Fibroblast of skin of right biceps (primary cell): ENCODE results near the gene TTC34.
"Not testable (repeated sequence)": the region's sequence is repeated elsewhere in the genome, so short reads cannot be mapped to it uniquely, and the experiment has no call there.

Source experiments
- DNase-seq: peaks from one replicate; pipeline ENCODE4 v3.0.0-alpha.2; 2013

TTC34 gene

DNA sequence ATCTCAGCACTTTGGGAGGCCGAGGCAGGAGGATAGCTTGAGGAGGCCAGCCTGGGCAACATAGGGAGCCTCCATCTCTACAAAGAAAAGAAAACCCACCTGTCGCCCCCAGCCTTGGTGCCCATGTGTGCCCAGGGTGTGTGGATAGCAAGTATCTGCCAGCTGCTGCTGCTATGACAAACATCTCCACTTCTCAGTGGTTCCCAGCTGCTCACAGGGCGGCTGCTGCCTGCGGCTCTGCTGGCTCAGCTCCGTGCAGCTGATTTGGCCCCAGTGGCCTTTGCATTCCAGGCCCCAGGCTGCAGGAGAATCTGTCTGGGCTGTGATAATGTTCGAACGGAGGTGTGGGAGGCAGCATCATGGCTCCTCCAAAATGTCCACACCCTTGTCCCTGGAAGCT is 10.6 kb upstream of the TTC34 start:
- DNase-seq: no peak

DNA sequence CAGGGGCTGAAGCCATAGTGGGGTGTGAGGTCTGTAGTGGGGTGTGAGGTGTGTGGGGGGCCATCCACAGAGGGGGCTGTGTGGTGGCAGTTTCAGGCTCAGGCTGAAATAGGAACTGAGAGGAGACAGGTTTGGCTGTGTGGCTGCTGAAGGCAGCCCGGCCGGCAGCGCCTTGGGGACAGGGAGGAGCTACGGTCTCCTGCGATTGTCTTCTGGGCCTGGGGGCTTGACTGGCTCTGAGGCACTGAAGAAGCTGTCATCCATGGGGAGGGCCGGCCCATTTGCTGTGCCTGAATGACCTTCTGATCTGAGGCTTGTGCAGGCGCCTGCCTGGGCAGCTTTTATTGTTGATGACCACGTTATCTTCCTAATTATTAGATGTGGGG is 10.0 kb upstream of the TTC34 start:
- DNase-seq: no peak

DNA sequence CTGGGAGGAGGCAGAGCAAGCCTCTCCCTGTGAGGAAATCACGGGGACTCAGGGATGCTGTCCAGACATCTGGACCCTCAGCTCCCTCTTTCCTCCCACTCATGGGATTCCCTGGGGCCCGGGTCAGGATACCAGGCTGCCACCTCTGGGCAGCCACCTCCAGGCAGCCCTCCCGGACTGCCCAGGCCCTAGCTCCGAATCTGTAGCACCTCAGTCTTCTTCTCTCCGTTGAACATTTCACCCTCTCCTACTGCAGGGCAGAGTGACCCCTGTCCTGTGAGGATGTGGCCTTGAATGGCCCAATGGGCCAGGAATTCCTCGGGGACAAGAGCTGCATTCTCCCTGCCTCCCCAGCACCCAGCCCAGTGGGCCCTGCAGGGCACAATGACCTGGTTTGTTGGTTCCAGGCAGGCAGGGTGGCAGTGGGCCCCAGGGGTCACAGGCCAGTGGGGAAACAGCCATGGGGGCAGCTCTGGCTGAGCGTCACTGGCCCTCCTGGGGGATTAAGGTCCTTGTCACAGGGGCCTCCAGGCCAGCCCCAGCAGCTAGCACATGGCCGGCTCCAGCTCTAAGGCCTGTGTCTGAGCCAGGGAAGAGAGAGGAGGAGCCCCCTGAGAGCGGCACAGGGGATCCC is 9.5 kb upstream of the TTC34 start:
- no peak for DNase-seq

DNA sequence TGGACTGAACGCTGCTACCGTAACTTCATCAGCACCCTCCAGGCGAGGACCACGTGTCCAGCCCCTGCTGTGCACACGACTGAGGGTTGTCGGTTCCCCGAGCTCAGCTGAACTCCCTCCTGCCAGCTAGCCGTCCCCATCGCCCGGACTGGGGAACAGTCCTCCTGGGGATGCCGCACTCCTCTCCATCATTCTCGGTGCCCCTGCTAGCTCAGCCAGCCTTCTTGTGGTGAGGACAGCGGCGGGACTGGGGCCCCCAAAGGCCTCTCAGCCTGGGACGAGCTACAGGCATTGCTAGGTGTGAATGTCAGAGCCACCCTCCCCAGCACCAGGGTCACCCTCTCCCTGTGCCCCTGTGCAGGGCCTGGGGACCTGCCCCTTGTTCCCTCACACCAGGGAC is 8.8 kb upstream of the TTC34 start:
- no peak for DNase-seq

DNA sequence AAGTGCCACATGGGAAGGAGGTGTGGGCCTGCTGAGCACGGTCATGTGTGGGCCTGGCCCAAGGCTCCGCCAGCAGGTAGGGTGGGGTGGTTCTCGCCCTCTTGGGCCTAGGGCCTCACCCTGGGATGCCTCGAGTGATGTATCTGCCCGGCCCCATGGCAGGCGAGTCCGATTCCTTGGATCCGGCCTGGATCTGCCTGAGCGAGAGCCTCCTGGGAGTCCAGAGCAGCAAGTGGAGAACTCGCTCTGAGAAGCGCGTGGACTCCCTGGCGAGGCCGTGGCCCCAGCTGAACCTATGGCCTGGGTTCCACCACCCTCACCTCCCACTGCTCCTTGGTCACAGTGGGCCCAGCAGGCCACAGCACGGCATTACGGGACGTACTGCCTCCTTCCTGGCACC is 8.2 kb upstream of the TTC34 start:
- no peak for DNase-seq

DNA sequence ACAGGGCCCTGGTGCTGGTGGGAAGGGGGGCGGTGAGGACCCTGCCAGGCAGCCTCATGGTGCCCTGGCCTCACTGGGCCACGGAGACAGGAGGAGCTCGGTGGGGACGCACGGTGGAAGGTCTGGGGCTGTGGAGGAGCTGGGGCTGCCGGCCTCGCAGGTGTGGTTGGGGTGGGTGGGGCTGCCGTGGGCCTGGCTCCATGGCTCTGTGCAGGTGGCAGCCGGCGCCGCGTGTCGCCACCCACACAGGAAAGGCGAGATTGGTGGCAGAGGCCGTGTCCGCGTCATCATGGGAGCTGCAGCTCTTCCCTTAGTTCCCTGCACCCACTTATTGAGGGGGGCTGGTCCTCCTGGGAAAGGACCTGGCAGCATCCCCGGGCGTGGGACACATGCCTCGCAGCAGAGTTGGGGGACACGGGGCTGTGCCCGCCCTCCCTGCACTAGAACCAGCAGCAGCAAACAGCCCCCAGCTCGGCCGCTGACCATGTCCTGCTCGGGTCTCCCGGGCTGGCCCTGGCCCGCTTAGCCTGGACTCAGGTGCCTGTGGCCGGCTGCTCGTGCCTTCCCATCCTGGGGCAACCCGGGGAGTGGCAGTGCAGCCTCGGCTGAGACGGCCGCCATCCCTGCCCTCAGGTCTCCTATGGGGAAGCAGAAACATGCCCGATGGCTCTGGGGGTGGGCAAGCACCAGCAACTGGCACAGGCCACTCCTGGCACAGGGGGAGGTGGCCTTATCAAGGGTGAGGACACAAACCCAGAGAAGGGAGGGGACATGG is 7.5 kb upstream of the TTC34 start:
- DNase-seq: no peak

DNA sequence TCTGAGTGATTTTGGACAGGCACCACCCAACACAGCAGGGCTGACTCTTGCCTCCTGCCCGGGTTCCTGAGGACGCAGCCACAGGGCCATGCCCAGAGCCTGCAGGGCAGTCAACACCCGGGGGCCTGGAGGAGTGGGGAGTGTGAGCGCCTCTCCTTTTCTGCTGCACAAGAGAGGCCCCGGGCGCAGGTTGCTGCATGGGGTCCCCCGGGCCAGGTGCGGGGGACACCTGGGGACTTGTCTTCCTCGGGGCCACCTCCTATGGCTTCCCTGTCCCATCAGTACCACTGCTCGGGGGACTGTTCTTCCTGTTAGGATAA is 6.9 kb upstream of the TTC34 start:
- DNase-seq: no peak

DNA sequence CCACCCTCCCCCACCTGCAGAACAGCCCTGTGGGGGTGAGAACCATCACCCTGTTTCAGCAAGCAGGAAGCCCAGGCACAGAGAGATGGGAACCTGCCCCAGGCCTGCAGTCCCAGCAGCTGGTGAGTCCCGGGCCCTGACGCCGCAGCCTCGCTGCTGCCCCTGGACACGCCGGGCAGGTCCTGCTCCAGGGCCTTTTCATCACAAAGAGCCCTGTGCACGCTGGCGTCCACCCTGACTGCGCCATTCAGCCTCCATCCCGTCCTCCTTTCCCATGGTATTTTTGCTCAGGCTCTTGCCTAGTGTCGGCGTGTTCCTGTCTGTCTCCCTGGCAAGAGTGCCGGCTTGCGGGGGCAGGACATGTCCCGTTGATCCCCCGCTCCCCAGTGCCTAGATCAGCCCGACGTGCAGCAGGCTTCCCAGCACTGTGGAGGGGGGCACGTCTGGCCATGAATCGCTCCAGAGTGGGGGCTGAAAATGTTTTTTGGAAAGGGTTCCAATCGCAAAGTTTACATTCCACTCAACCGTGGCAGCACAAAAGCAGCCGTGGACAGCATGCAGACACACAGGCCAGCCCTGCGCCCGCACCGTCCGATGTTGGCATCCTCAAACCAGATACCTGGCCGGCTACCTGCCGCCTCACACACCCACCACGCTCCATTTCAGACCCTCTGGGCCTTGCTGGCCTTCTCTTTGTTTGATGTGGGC is 6.3 kb upstream of the TTC34 start:
- DNase-seq: no peak

DNA sequence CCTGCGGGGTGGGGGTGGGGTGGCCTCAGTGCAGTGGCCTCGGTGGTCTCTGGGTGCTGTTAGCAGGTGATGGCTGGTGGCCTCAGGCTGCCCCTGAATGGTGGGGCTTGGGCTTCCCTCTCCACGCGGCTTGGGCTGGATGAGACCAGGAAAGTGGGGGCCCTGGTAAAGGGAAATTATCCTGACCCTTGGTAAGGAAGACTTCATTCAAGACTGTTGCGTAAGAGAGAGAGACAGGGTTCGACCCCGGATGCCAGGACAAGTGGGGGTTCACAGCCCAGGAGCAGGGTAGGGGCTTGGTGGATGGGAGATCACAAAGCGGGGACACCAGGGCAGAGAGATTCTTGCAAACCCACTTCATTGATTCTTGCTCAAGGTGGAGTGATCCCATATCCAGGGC is 5.5 kb upstream of the TTC34 start:
- DNase-seq: no peak

DNA sequence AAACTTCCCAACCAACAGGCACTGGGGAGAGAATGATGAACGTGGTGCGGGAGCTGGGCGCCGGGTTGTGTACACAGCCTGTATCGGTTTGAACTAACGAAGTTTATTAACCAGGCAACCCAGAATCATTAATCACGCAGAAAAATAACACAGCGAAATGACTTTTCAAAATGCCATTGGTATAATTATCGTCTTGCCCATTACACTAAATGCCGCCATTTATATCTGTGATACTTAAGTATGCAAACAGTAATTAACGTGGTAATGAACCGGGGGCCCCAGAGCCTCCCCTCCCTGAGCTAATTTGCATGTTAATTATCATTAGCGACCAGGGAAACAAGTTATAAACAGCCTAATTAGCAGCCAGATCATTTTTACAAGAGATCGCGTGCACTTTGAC is 5.1 kb upstream of the TTC34 start:
- DNase-seq: no peak

DNA sequence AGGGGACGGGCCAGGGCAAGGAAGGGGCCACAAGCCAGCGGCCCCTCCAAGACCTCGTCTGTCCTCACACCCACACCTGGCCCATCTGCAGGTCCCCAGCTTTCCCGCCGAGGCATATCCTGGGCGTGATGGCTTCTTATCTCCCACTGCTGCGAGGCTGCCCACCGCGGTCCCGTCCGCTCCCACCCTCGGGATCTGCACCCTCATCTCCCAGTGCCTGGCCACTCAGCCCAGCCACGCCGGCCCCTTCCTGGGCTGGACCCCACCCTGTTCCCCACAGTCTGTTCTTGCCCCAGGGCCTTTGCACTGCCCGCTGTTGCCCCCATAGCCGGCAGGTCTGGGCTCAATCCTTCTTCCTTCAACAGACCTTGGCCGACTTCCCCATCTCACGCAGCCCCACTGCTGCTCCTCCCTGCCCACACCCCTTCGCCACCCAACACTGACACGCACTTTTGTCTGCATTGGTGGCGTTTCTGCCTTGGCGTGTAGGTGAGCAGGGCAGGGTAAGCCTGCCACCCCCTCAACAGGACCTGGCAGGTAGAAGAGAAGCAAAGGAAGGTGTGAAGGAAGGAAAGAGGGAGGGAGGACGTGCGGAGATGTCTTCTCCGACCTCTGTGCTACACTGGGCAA is 4.4 kb upstream of the TTC34 start:
- DNase-seq: no peak

DNA sequence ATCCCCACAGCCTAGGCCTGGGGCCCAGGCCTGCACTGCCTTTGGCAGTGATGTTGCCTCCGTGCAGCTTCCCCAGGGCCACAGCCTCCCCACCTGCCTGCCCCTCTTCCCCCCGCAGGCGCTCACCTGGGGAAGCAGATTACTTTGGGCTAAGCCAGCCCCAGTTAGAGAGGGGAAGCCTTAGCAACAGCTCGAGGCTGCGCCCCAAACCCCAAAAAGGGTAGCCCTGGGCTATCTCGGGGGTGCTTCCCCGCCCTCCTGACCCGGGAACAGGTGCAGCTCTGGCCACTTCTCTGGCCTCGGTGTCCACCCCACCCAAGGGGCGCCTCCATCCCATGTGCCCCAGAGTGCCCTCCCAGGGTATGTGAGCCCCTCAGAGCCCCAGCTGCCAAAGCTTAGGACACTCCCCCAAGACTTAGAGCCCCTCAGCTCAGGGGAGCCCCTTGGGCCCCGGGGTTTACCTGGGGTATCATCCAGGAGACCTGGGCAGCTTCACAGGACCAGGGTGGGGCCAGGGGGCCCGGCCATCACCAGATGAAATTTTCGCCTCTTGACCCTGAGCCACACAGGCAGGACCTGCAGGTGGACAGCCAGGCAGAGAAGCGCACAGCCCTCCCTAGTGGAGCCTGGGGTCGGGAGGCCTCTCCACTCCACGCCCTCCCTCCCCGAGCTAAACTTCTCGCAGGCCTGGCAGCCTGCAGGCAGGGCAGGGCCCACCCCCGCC is 3.3 kb upstream of the TTC34 start:
- DNase-seq: no peak

DNA sequence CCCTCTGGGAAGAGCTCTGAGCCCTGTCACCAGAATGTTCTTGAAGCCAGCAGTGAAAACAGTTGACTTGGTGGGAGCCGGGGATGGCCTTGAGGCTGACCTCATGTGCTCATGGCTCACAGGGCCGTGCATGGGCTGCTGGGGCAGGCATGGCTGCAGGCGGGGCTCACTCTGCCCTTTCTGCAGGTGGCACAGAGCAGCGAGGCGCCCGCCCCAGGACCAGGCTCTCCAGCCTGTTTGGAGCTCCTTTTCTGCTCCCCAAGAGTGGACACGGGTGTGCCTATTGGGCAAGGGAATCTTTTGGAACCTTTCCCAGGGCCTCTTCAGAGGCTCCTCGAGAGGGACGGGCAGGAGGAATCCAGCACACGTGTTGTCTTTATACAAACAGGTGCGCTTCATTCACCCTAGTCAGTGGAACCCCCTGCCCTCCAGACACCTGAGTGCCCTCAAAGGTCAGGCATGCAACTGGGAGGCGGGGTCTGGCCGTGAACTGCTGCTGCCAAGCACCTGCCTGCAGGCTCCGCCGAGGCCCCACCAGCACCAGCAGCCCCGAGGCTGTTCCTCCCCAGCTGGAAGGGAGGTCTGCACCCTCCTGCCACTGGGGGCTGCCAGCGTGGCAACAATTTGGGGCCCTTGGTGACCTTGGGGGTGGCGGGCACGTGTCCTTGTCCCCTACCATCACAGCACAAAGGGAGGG is 2.6 kb upstream of the TTC34 start:
- DNase-seq: no peak

DNA sequence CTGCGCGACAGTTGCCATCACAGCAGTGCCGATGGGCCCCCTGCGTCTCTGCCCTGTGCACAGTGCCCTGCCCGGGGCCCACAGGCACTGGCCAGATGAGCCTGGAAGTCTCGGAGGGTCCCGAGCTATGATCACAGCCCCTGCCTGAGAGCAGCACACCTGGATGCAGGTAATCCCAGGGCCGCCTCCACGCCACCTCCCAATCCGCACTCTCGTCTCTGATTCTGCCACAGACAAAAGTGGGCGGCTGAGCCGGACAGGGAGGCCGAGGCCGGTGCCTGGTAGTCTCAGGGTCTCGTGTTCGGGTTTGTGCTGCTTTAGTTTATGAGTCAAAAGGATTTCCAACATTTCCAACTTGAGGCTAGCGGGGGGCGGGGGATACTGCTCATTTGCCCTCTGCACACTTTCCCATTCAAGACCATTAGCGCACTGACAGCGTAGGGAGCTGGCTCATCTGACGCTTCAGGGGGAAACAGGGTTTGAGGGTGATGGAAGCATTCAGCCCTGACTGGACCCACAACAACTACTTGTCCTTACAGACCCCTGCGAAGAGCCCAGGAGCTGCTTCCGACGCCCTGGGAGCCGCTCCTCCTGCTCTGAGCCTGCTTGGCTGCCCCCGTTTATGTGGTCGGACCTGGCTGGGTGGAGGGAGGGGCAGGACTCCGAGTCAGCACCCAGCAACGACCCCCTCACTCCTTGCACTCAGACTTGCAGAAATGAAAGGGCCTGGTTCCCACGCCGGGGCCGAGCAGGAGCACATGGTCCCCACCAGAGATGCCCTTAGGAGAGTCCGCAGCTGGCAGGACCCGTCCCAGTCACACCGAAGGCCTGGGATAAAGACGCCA is 1.8 kb upstream of the TTC34 start:
- DNase-seq: no peak

DNA sequence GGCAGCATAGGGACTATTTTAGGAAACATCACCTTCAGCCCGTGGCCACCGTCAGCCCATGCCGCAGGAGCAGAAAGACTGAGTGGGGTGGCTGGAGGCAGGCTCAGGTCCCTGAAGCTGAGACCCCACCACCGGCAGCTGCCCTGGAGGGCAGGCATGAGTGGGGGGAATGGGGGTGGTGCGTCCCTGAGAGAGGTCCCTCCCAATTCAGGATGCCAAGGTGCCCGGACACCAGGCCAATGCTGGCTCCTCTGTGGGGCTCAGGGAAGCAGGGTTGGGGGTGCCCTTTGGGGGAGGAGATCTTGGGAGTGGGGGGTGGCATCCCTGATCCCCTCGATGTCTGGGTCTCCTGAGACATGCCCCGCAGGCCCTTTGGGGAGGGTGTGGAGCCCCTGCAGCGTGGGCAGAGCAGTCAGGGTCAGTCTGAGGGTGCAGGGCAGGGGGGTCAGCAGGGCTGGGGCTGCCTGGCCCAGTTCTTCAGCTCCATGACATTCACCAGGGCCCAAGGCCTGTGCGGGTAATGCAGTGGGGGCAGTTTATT is 998 bp upstream of the TTC34 start:
- no peak for DNase-seq

DNA sequence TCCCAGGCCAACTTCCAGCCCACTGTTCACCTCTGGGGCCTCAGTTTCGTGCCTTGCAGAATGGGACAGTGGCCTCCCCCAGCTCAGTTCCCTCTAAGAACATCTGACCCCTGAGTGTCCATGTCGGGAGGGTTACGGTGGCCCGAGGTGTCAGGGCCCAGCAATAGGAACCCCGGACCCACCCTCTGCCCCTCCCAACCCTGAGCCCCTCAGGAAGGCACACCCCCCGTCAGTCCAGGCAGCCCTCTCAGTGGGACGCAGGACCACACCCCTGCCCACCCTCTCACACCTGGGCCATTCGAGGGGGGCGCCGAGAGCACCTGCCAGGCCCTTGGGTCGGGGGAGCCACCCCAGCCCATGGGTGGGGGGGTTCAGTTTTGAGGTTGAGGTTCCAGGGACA is 447 bp downstream of the TTC34 start:
- no peak for DNase-seq

DNA sequence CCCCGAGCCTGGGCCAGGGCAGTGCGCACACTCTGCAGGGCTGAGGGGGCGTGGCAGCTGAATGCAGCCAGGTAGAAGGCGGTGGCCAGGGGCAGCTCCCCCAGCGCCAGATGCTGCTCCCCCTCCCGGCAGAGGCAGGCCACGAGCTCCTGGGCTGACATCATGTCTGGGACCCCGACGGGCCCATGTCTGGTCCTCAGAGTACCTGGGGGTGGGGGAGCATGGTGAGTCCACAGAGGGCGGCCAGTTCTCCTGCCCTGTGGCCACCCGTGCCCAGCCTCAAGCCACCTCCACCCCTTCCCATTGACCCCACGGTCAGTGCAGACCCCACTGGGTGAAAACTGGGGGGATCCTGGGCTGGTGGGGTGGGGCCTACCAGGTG is 838 bp downstream of the TTC34 start:
- DNase-seq: no peak

DNA sequence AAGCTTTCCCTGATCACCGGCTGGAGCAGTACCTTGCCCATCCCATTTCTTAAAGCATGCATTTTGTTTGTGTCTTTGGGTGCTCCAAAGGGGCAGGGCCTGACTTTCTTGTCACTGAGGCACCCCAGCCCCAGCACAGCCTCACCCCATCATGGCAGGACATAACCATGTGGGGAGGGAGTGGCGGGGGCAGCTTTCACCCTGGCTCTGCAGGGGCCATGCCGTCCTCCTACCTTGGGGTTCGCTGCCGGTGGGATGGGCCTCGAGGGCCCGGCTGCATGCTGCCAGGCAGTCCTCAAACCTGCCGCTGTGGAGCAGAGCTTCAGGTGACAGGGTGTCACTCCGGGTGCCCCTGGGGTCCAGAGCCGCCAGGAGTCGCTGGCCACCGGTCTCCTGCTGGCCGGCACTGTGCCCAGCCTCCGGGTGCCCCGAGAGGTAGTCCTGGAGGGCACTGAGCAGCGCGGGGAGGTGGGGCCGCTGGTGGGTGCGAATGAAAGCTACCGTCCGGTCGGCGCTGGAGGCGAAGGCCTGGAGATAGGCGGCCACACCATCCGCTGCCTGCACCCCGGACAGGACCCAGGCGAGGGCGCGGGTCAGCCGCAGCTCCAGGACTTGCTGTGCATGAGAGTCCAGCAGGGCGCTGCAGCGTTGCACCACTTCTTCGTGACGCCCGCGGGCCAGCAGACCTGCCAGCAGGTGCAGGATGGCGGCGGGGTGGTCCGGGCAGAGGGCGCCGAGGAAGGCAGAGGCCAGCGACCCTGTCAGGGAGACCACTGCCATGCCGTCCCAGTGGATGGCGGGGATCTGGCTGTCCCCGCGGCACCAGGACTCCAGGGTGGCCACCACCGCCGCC is 1.5 kb downstream of the TTC34 start:
- no peak for DNase-seq

DNA sequence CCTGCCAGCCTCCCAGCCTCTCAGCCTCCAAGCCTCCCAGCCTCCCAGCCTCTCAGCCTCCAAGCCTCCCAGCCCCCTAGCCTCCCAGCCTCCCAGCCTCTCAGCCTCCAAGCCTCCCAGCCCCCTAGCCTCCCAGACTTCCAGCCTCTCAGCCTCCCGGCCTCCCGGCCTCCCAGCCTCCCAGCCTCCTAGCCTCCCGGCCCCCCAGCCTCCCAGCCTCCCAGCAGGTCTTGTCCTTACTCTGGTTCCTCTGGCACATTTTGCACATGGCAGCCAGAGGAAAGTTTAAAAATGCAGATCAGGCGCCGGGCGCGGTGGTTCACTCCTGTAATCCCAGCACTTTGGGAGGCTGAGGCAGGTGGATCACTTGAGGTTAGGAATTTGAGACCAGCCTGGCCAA is 2.5 kb downstream of the TTC34 start:
- not testable (repeated sequence) for DNase-seq

DNA sequence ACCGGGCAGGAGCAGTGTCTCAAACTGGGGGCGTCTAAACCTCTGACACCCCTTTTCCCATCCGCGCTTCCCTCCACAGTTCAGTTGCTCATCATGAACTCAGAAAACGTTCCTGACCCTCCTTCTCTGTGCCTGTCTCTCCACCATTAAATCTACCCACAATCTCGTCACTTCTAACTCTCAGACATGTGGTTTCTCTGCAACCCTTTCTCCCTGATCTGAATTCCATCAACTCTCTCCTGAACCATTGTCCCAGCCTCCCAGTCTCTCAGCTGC is 3.8 kb downstream of the TTC34 start:
- no peak for DNase-seq
